Urinary bladder (tissue), 4 donors: ENCODE data around the gene SLC7A8. TPM values are rescaled to one million over a fixed set of nuclear protein-coding genes. Genes with fewer than 3 reads are reported as not detected.
"Not testable (repeated sequence)": the region's sequence is repeated elsewhere in the genome, so short reads cannot be mapped to it uniquely, and the experiment has no call there.

Experiments used
- DNase-seq: peaks from one replicate; pipeline ENCODE4 v3.0.0-alpha.2; 2015; ENCODE audit errors: extremely low spot score
- H3K27ac ChIP-seq: one replicate; pipeline ENCODE4 v1.5.1; 2013; ENCODE audit warnings: low read depth, mild to moderate bottlenecking, moderate library complexity
- H3K36me3 ChIP-seq: one replicate; pipeline ENCODE4 v1.6.1; 2013; ENCODE audit warnings: mild to moderate bottlenecking, moderate library complexity; ENCODE audit not compliant: insufficient read depth
- H3K4me1 ChIP-seq: one replicate; pipeline ENCODE4 v1.6.1; 2013; ENCODE audit warnings: mild to moderate bottlenecking, moderate library complexity; ENCODE audit not compliant: insufficient read depth
- H3K4me3 ChIP-seq: one replicate; pipeline ENCODE4 v1.5.1; 2013; ENCODE audit warnings: low read depth, low read length
- WGBS: extraction: QIAGEN DNeasy Blood & Tissue Kit; methylation state at CpG from one replicate; pipeline ENCODE4 v1.1.7; 2013; 5-methylcytosine and 5-hydroxymethylcytosine counted together
- polyA plus RNA-seq: library from polyadenylated mRNA; stranded (reverse); fragments of 200-250 nt; gene quantifications from one replicate; pipeline ENCODE4 v1.2.3, GENCODE V29; 2013
- total RNA-seq: library from RNA; depleted of rRNA; stranded (reverse); fragments of >200 nt; gene quantifications from one replicate; pipeline ENCODE4 v1.2.3, GENCODE V29; 2014
- donor health status: healthy with polysubstance abuse.
- donor health status: healthy.

The SLC7A8 gene
- total and polyA plus RNA-seq, 2 donors, result 8.4 to 35.5 TPM

DNA sequence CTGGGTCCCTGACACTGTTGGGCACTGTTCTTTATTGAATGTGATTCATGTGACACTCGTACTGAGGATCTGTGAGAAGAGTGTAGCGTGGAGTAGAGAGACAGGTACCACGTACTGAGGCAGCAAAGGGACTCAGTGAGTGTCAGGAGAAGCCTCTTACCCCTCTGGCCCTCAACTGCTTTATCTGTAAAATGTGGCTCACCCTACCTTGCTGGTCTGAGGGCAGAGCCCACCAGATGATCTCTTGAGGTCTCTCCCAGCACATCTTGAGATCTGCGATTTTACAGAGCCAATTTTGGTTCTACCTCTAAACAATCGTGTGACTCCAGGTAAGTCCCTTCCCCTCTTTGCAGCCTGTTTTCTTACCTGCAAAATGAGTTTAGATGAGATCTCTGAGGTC lies 67.5 kb downstream of the SLC7A8 start:
- Histone ChIP-seq H3K4me3 (no peak overlapping the region), H3K36me3 (no peaks in the 10 kb centered on the region), H3K4me1 (no peaks in the 10 kb centered on the region), H3K27ac (no peak overlapping the region)
- no peak for DNase-seq
- WGBS, result 86% methylated on average over 5 of the region's 5 CpGs

DNA sequence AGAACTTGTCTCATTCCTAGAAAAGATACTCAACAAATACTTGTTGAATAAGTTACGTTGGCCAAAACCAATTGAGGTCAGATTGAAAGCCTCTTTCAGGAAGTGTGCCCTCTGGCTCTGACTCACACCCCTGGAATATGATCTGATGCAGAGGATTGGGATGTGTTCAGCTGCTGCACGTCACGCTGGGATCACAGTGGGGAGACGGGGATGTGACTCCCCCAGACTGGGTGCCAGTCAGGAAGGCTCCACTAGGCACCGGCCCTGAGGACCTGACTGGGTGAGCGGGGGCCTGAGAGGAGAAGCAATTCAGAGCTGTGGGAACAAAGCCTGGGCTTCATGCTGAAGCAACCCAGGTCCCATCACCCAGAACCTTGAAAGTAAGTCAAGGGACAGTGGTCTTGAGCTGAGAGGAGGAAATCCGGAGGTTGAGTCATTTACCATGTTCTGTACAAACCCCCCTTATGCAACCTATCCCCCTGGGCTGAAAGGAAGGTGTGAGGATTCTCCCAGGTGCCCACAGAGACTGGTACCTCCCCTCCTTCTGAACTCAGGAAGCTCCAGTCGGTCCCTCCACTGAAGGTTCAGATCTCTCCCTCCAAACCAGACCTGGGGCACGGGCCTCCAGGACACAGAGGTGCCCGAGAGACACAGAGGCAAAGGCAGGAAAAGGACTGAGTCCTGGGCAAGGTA lies 68.3 kb downstream of the SLC7A8 start:
- no peaks in the 10 kb centered on the region for H3K36me3 ChIP-seq
- H3K4me3 ChIP-seq, result no peak overlapping the region
- H3K4me1 ChIP-seq, result no peaks in the 10 kb centered on the region
- no peak for DNase-seq
- H3K27ac ChIP-seq, result no peak overlapping the region
- 76% methylated on average over 10 of the region's 10 CpGs for WGBS

DNA sequence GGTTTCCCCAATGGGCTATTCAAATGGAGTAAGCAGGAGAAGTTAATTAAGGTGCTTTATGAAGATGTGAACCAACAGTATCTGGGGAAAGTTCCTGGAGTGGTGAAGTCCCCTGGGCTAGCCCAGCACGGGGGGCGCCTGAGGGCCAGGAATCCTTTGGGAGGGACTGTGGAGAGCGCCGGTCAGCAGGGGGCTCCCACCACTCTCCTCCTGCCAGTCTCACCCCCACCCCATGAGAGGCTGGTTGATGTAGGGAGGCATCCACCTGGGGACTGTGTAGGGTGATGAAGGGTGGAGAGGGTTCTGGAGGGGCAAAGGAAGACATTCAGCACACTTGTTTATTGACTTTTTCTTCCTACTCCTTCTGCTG lies 68.8 kb downstream of the SLC7A8 start:
- 67% methylated on average over 4 of the region's 4 CpGs for WGBS
- no peak for DNase-seq

DNA sequence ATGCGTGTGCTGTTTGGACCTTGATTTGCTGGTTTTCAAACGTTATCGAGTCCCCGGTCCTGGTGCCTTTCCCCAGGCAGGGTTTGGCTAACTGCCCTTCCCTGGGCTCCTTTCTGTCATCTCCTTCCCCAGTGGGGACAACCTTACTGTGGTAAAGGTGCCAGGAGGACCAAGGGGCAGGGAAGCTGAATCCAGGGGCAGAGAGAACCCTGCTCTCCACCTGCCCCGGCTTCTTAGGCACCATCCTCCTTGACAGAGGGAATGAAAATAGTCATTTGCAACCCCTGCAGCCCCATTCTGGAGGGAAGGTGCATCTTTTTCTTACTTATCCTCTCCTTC lies 69.4 kb downstream of the SLC7A8 start:
- H3K27ac ChIP-seq, result no peak overlapping the region
- no peak overlapping the region for H3K4me3 ChIP-seq
- no peaks in the 10 kb centered on the region for H3K4me1 ChIP-seq
- H3K36me3 ChIP-seq, result no peaks in the 10 kb centered on the region
- DNase-seq, result no peak
- WGBS, result 68% methylated on average over 5 of the region's 5 CpGs

More for the DNA sequence above, 68.8 kb downstream of the SLC7A8 start:
- Histone ChIP-seq H3K36me3 (no peaks in the 10 kb centered on the region), H3K4me1 (no peaks in the 10 kb centered on the region), H3K27ac (no peak overlapping the region), H3K4me3 (no peak overlapping the region)

DNA sequence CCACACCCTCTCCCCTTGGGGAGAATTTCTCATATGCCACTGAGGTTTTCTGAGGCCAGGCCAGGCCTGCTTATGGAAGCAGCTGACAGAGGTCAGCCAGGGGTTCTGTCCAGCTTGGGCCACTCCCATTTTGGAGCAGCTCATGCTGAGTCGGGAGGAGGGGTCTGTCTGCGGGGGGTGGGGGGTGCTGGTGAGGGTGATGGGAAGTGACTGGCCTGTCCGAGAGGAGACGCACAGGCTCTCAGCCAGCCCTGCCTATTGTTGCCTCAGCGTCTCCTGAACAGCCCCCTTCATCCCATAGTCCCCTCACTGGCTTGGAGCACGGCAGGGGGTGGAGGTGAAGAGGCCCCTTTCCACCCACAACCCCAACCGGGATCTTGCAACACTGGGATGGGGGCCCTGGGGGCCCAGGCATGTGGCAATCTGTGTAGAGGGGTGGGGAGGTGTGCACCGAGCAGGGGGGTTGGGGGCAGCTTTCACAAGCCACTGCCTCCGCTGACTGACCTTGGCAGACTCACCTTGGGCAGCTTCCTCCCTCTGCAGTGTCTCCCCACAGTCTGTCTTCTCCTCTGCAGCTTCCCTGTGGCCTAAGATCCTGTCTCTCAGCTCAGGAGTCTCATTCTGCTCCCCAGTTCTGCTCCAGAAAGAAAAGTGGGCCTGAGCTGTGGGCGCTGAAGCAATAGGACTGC lies 69.9 kb downstream of the SLC7A8 start:
- Histone ChIP-seq H3K4me3 (no peak overlapping the region), H3K36me3 (no peaks in the 10 kb centered on the region), H3K27ac (no peak overlapping the region), H3K4me1 (no peaks in the 10 kb centered on the region)
- WGBS, result 46% methylated on average over 10 of the region's 10 CpGs
- no peak for DNase-seq

DNA sequence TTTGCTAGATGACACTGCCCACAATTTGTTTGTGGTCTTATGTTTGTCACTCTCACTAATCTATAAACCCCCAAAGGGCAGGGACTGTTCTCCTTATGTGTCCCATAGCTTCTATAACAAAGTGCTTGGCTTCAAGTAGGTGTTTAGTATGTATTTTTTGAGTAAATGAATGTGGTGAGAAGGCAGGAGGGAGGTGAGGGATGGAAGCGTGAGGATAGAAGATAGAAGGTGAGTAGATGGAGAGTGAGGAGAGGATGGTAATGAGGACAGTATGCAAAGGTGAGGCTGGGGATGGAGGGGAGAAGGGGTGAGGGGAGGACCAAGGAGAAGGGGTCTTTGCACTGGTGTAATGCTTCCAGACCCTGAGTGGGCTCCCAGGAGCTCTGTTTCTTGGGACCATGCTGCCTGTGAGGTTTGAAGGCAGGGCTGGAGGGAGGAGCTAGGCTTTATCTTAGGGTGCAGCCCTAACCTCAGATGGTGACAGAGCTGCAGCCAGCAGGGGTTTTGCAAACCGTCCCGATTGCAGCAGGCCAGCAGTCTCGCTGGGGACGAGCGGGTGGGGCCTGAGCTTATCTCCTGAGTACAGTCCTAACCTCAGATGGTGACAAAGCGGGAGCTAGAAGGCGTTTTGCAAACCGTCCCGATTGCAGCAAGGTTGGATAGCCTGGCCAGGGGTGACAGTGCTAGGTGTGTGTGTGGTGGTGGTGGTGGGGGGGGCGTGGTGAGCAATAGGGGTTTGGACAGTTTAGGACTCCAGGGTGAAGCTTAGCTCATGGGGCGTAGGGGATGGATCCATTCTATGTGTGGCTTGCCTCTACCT lies 70.9 kb downstream of the SLC7A8 start:
- WGBS, result 52% methylated on average over 12 of the region's 12 CpGs
- no peak overlapping the region for H3K4me3 ChIP-seq
- H3K36me3 ChIP-seq, result no peaks in the 10 kb centered on the region
- no peaks in the 10 kb centered on the region for H3K4me1 ChIP-seq
- no peak overlapping the region for H3K27ac ChIP-seq
- no peak for DNase-seq

DNA sequence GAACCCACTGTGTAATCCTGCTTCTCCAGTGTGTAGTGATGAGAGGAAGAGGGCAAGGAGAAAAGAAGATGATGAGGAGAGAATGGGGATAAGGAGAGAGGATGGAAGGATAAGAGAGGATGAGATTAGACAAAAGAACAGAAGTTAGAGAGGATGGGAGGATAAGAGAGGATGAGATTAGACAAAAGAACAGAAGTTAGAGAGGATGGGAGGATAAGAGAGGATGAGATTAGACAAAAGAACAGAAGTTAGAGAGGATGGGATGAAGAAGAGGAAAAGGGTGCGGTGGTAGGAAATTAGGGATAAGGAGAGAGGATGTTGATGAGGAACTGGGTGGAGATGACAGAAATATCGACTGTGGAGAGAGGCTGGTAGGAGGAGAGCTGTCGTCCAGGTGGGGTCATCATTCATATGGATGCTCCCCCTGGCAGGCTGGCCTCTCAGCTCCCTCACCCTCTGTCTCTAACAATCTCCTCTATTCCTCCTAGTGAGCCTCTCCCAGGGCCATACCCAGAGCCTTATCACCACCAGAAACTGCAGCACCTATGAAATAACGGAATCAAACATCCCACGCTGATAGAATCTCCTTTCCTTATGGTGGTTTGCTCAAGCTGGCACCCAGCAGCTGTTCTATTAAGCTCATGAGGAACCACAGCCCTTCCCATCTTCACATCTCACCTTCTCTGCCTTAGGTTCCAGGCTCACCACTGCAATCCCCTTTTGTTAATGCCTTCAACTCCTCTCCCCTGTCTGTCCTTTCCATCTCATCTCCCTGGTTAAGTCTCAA lies 72.7 kb downstream of the SLC7A8 start:
- no peaks in the 10 kb centered on the region for H3K36me3 ChIP-seq
- WGBS, result 68% methylated on average over 5 of the region's 5 CpGs
- DNase-seq, result no peak
- H3K27ac ChIP-seq, result no peak overlapping the region
- H3K4me3 ChIP-seq, result no peak overlapping the region
- H3K4me1 ChIP-seq, result no peaks in the 10 kb centered on the region

DNA sequence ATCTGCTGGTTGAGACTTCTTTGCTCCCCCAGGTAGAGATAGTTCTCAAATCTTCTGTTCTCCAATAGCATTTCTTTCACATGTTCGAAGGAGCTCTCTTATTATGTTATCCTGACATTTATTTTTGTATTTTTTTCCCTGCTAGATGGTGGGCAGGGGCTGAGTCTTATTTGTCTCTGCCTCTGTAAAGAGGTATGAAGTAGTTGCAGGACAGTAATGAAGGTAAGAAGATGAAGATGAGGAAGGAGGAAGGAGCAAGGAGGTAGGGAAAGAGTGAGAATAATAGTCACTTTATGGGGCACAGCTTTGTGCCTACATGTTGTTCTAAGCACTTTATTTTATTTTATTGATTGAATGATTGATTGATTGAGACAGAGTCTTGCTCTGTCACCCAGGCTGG lies 73.7 kb downstream of the SLC7A8 start:
- 91% methylated on average over 1 of the region's 1 CpG for WGBS
- no peak for DNase-seq
- no peak overlapping the region for H3K27ac ChIP-seq
- no peaks in the 10 kb centered on the region for H3K4me1 ChIP-seq
- no peaks in the 10 kb centered on the region for H3K36me3 ChIP-seq
- no peak overlapping the region for H3K4me3 ChIP-seq

DNA sequence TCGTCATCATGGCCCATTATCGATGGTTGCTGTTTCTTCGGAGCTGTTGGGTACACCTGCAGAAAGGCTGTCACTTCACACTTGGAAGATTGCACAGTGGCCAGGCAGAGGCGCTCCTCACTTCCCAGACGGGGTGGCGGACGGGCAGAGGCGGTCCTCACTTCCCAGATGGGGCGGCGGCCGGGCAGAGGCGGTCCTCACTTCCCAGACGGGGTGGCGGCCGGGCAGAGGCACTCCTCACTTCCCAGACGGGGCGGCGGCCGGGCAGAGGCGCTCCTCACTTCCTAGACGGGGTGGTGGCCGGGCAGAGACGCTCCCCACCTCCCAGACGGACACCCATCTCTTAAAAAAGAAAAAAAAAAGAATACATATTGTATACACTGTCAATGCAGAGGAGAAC lies 75.3 kb downstream of the SLC7A8 start:
- H3K36me3 ChIP-seq, result not testable (repeated sequence)

DNA sequence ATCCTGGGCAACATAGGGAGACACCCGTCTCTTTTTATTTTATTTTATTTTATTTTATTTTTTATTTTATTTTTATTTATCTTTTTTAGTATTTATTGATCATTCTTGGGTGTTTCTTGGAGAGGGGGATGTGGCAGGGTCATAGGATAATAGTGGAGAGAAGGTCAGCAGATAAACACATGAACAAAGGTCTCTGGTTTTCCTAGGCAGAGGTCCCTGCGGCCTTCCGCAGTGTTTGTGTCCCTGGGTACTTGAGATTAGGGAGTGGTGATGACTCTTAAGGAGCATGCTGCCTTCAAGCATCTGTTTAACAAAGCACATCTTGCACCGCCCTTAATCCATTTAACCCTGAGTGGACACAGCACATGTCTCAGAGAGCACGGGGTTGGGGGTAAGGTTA lies 75.8 kb downstream of the SLC7A8 start:
- not testable (repeated sequence) for H3K4me3 ChIP-seq, H3K27ac ChIP-seq, H3K36me3 ChIP-seq, DNase-seq, H3K4me1 ChIP-seq
- 91% methylated on average over 3 of the region's 5 CpGs for WGBS

More for the DNA sequence above, 75.3 kb downstream of the SLC7A8 start:
- H3K27ac ChIP-seq, H3K4me1 ChIP-seq, DNase-seq, H3K4me3 ChIP-seq: not testable (repeated sequence)
- 91% methylated on average over 24 of the region's 24 CpGs for WGBS

DNA sequence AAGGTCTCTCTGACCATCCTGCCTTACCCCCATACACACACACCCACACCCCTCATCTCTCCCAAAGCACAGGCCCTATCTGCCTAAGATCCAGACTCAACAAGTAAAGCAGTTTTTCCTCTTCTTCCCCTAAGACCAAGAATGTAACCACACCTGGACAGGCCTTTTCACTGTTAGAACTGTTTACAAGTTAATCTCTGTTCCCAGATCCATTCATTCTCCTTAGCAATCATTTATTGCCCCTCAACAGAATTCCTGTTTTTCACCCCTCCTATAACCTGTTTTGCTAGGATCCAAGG lies 76.8 kb downstream of the SLC7A8 start:
- no peak for DNase-seq
- no peak overlapping the region for H3K27ac ChIP-seq
- H3K4me1 ChIP-seq, result no peaks in the 10 kb centered on the region
- H3K36me3 ChIP-seq, result no peaks in the 10 kb centered on the region
- no peak overlapping the region for H3K4me3 ChIP-seq

DNA sequence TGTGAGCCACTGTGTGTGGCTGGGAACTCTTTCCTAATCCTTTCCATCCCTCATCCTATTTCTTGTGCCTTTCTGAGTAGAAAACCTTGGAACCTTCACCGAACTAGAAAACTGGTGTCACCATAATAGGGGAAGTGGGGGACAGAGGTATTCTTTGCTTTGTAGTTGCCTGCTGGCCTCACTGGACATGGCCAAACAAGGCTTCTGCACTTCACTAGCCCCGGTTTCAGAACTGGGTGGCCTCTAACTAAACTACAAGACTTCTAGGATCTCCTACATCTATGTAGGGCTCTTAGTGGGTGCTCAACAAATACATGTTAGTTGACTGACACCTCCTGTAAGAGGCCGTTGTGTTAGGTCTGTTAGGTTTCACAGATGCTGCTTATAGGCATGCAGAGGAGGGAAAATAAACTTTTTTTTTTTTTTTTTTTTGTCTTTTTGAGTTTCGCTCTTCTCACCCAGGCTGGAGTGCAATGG lies 78.1 kb downstream of the SLC7A8 start:
- Histone ChIP-seq H3K36me3 (no peaks in the 10 kb centered on the region), H3K4me1 (no peaks in the 10 kb centered on the region), H3K4me3 (no peak overlapping the region), H3K27ac (no peak overlapping the region)
- WGBS, result 88% methylated on average over 4 of the region's 4 CpGs
- no peak for DNase-seq

DNA sequence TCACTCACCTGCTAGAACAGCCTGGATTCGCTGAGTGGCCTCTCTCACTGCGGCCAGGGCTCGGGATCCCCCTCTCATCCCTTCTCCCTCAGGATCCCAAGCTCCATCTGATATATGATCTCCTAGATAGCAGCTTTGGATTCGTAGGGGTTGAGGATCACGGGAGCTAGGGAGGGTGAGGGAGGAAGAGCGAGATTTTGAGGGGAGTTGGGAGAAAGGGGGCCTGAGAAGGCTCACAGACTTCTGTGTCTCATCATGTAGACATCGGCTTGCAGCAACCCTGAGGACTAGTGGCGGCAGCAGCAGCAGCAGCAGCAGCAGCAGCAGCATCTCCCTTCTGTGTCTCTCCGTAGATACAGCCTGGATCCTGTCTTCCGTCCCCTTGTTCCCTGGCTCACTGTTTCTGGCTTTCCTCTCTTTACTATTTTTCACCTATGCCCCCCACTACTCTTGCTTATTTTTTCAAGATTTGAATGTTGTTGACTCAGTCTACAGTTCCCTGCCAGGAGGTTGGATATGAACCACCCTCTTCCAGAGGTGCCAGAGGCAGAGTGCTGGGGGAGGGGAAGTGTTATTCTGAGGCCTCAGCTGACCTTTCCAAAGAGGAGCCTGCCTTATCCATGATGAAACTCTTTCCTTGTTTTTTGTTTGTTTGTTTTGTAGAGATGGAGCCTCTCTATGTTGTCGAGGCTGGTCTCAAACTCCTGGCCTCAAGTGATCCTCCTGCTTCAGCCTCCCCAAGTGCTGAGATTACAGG lies 78.7 kb downstream of the SLC7A8 start, which contains the start of gene CIROP:
Gene CIROP, minus strand, starts transcription at position 399 of the 757 bp plus-strand sequence. Its CDS starts 69 bp downstream, at position 330.
- Histone ChIP-seq H3K4me3 (no peak within 1 kb of the TSS), H3K27ac (no peak within 1 kb of the TSS), H3K36me3 (no peaks in the 10 kb centered on the region), H3K4me1 (no peaks in the 10 kb centered on the region)
- no peak for DNase-seq
- whole genome bisulfite sequencing, result 54% methylated on average over 11 of the region's 11 CpGs
